ENCODE measurements around the gene SLC37A3.

DNA sequence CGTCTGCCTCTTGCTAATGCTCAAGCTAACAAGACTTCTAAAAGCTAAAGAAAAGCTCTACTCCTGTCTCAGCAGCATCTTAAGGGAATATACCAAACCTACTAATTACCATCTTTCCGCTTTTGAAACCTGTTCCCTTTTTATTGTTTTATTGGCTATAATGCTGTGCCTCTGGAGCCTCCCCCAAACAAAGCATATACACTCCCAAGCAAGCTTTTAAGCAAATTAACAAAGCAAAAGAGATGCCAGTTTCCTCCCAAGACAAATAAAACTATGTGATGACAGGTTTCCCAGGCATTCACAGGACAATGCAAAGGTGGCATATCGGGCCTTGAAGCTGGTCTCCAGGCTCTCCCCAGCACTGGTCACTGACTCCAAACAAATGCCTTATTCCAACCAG is 52.9 kb downstream of the SLC37A3 start:
- TF ChIP-seq EP300 (IDR thresholded peaks at IDR 0.05) = no peak
- TF ChIP-seq, protein P1, sequence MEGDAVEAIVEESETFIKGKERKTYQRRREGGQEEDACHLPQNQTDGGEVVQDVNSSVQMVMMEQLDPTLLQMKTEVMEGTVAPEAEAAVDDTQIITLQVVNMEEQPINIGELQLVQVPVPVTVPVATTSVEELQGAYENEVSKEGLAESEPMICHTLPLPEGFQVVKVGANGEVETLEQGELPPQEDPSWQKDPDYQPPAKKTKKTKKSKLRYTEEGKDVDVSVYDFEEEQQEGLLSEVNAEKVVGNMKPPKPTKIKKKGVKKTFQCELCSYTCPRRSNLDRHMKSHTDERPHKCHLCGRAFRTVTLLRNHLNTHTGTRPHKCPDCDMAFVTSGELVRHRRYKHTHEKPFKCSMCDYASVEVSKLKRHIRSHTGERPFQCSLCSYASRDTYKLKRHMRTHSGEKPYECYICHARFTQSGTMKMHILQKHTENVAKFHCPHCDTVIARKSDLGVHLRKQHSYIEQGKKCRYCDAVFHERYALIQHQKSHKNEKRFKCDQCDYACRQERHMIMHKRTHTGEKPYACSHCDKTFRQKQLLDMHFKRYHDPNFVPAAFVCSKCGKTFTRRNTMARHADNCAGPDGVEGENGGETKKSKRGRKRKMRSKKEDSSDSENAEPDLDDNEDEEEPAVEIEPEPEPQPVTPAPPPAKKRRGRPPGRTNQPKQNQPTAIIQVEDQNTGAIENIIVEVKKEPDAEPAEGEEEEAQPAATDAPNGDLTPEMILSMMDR (IDR thresholded peaks at IDR 0.05) = no peak
- no peak for TF ChIP-seq POLR2AphosphoS5 (IDR thresholded peaks at IDR 0.05)
- no peak for TF ChIP-seq POLR2A (IDR thresholded peaks at IDR 0.05)
